A673 (cell line): ENCODE data around the gene CCDC92. TPM values are rescaled to one million over a fixed set of nuclear protein-coding genes. Genes with fewer than 3 reads are reported as not detected.

ENCODE experiments used
- BruUV-seq: library from RNA; stranded (reverse); fragments of 400-500 nt; replicated peaks from 2 replicates; lab custom pipeline; 2021; lab: Mats Ljungman, UMichigan
- CTCF ChIA-PET: fragments of 300-600 bp; sonication (Branson Sonifier 250); formaldehyde crosslinking; loops from one replicate; lab custom pipeline; 2022; ENCODE audit warnings: antibody characterized with exemption; lab: Charles Lee
- POLR2A ChIA-PET: fragments of 300-600 bp; sonication (Branson Sonifier 250); formaldehyde crosslinking; loops from one replicate; lab custom pipeline; 2022; ENCODE audit warnings: antibody characterized with exemption; ENCODE audit not compliant: low non-redundant PET; lab: Charles Lee
- DNase-seq: peaks from one replicate; pipeline ENCODE4 v3.0.0-alpha.2; 2015; ENCODE audit warnings: low spot score
- H3K27ac ChIP-seq: fragments of 200-600 bp; sonication (generic); 2 replicates; pipeline ENCODE4 v1.5.1; 2016; ENCODE audit warnings: mixed run types, low read depth, mild to moderate bottlenecking, mixed read lengths, antibody characterized with exemption, low read length; ENCODE audit not compliant: poor library complexity, severe bottlenecking
- H3K27me3 ChIP-seq: fragments of 200-600 bp; sonication (generic); replicated peaks from 2 replicates; pipeline ENCODE4 v1.6.1; 2017; ENCODE audit warnings: mixed run types, low read depth, mild to moderate bottlenecking, mixed read lengths, antibody characterized with exemption, low read length; ENCODE audit not compliant: insufficient read depth, poor library complexity
- H3K36me3 ChIP-seq: fragments of 200-600 bp; sonication (generic); 2 replicates; pipeline ENCODE4 v1.6.1; 2016; ENCODE audit warnings: mixed run types, mild to moderate bottlenecking, mixed read lengths, antibody characterized with exemption, low read length; ENCODE audit not compliant: insufficient read depth, poor library complexity, severe bottlenecking
- H3K4me1 ChIP-seq: fragments of 200-600 bp; sonication (generic); 2 replicates; pipeline ENCODE4 v1.6.1; 2017; ENCODE audit warnings: mixed run types, mild to moderate bottlenecking, mixed read lengths, antibody characterized with exemption, low read length; ENCODE audit not compliant: insufficient read depth, poor library complexity, severe bottlenecking
- H3K4me3 ChIP-seq: fragments of 200-600 bp; sonication (generic); 2 replicates; pipeline ENCODE4 v1.5.1; 2016; ENCODE audit warnings: low read depth, mixed run types, mild to moderate bottlenecking, mixed read lengths, low read length; ENCODE audit not compliant: poor library complexity, severe bottlenecking
- H3K9me3 ChIP-seq: fragments of 200-600 bp; sonication (generic); 2 replicates; pipeline ENCODE4 v1.6.1; 2016; ENCODE audit warnings: mixed run types, low read depth, mild to moderate bottlenecking, mixed read lengths, antibody characterized with exemption, low read length; ENCODE audit not compliant: poor library complexity, severe bottlenecking
- EZH2 ChIP-seq: fragments of 200-600 bp; sonication (generic); IDR thresholded peaks from 2 replicates; pipeline ENCODE4 v1.6.1; 2017; ENCODE audit warnings: borderline replicate concordance, low read depth, mild to moderate bottlenecking, mixed read lengths, antibody characterized with exemption, low read length; ENCODE audit not compliant: poor library complexity, severe bottlenecking
- intact Hi-C: fragments of 100-400 bp; cut with micrococcal nuclease; formaldehyde crosslinking; loops from one replicate; pipeline ENCODE4 v1.10.0; 2022; ENCODE audit not compliant: unreplicated experiment
- total RNA-seq: library from RNA; stranded (reverse); gene quantifications from 2 replicates; pipeline ENCODE4 v1.2.3, GENCODE V29; 2021
- TF ChIP-seq, protein P1 (sequence below): fragments of 300-800, 200-600 bp; sonication (generic); conservative IDR thresholded peaks from 2 replicates; pipeline ENCODE4 v1.5.1; 2017; ENCODE audit warnings: low read depth, mild to moderate bottlenecking, antibody characterized with exemption, low read length, moderate library complexity, mixed read lengths

The CCDC92 gene
- total RNA-seq, 1 experiment from 2014 or later: 28.7 TPM

DNA sequence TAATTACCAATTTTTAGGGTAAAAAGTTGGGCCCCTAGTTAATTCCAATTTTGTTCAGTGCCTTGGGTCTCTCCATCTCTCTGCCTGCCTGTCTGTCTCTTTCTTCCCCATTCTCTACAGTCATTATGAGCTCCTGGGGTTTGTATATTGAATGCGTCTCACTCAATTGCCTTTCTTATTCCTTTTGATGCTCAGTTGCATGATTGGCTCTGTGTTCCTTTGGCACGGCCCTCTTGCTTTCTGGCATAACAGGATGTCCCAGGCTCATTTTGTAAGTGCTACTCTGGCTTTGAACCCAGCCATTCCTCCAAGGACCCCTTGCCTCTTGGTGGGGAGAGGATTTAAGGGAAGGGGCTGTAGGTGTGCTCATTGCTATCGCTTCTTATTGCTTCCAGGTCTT is 36.0 kb upstream of the CCDC92 start:
- TF ChIP-seq, protein P1, sequence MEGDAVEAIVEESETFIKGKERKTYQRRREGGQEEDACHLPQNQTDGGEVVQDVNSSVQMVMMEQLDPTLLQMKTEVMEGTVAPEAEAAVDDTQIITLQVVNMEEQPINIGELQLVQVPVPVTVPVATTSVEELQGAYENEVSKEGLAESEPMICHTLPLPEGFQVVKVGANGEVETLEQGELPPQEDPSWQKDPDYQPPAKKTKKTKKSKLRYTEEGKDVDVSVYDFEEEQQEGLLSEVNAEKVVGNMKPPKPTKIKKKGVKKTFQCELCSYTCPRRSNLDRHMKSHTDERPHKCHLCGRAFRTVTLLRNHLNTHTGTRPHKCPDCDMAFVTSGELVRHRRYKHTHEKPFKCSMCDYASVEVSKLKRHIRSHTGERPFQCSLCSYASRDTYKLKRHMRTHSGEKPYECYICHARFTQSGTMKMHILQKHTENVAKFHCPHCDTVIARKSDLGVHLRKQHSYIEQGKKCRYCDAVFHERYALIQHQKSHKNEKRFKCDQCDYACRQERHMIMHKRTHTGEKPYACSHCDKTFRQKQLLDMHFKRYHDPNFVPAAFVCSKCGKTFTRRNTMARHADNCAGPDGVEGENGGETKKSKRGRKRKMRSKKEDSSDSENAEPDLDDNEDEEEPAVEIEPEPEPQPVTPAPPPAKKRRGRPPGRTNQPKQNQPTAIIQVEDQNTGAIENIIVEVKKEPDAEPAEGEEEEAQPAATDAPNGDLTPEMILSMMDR: no peak
- no peak for TF ChIP-seq EZH2
- H3K4me3 ChIP-seq: no peak overlapping the region
- H3K9me3 ChIP-seq: no peaks in the 10 kb centered on the region
- H3K27ac ChIP-seq: no peak overlapping the region
- no TSS peak for BruUV-seq
- H3K4me1 ChIP-seq: no peaks in the 10 kb centered on the region
- H3K27me3 ChIP-seq: no peaks in the 10 kb centered on the region
- CTCF ChIA-PET: interaction anchor here (0.6 kb wide), 1 partner anchor 46 kb away, joined by 3 read pairs; no protein-coding TSS in a partner anchor
- POLR2A ChIA-PET: no interaction called here
- no peak for DNase-seq
- intact Hi-C loops: no loop called here
- H3K36me3 ChIP-seq: peaks cover 37% of the 10 kb centered on the region

DNA sequence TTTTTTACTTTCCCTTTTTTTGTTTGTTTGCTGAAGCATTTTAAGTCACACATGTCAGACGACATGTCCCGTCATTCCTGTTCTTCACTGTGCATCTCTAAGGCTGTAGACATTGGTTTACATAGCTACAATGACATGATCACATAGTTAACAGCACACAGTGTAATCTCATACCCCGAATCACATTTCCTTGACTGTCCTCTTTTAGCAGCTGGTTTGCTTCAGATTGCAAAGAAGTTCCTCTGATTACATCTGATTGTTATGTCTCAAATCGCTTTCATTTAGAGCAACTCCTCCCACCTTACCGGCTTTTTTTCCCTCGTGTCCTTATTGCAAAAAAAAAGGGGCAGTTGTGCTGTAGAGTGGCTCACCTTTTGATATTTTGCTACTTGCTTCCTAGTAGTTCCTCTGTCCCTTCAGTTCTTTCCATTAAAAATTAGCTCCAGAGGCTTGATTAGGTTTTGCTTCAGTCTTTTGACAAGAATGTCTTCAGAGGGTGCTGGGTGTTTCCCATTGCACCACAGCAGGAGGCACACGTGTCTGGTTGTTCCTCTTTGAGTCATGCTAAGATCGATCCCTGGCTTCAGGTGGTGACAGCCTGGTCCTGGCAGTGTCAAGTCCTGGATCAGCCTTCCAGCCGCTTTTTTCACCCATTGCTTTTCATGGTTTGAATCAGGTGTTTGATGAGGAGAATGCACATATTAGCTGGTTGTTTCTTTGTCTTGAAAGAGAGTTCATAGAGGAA is 35.4 kb upstream of the CCDC92 start:
- ChIA-PET CTCF (interaction anchor here (0.6 kb wide), 1 partner anchor 46 kb away, joined by 3 read pairs; no protein-coding TSS in a partner anchor), POLR2A (no interaction called here)
- Histone ChIP-seq H3K27ac (no peak overlapping the region), H3K4me1 (no peaks in the 10 kb centered on the region), H3K4me3 (no peak overlapping the region), H3K36me3 (peaks cover 36% of the 10 kb centered on the region), H3K27me3 (no peaks in the 10 kb centered on the region), H3K9me3 (no peaks in the 10 kb centered on the region)
- BruUV-seq: no TSS peak
- intact Hi-C loops: no loop called here
- TF ChIP-seq EZH2: no peak
- TF ChIP-seq, protein P1: no peak
- DNase-seq: no peak

- H3K27me3 ChIP-seq: no peaks in the 10 kb centered on the region
- intact Hi-C loops: no loop called here
- ChIA-PET CTCF (no interaction called here), POLR2A (no interaction called here)
- no peak overlapping the region for H3K4me3 ChIP-seq
- H3K4me1 ChIP-seq: no peaks in the 10 kb centered on the region
- no TSS peak for BruUV-seq
- peaks cover 27% of the 10 kb centered on the region for H3K36me3 ChIP-seq
- H3K9me3 ChIP-seq: no peaks in the 10 kb centered on the region
- no peak overlapping the region for H3K27ac ChIP-seq
- no peak for TF ChIP-seq EZH2
- TF ChIP-seq, protein P1: no peak
- no peak for DNase-seq
Observed at GRCh38 chr12:124006846-124007713, 34.4 kb upstream of the CCDC92 start.
